Measurements from ENCODE around the gene GZMA.

DNA sequence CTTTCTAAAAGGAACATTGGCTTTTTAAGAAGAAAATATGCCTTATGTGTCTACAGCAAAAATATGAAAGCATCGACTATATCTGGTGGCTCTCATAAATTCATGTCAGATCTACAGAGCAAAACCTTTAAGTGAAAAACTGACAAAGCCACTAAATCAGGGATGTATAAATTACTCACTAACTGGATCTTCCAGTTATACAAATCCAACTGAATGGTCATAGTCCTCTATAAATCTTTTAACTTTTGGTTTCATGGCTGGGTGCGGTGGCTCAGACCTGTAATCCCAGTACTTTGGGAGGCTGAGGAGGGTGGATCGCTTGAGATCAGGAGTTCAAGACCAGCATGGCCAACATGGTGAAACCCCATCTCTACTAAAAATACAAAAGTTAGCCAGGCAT is 29.2 kb upstream of the GZMA start:
- TF ChIP-seq, protein P1, sequence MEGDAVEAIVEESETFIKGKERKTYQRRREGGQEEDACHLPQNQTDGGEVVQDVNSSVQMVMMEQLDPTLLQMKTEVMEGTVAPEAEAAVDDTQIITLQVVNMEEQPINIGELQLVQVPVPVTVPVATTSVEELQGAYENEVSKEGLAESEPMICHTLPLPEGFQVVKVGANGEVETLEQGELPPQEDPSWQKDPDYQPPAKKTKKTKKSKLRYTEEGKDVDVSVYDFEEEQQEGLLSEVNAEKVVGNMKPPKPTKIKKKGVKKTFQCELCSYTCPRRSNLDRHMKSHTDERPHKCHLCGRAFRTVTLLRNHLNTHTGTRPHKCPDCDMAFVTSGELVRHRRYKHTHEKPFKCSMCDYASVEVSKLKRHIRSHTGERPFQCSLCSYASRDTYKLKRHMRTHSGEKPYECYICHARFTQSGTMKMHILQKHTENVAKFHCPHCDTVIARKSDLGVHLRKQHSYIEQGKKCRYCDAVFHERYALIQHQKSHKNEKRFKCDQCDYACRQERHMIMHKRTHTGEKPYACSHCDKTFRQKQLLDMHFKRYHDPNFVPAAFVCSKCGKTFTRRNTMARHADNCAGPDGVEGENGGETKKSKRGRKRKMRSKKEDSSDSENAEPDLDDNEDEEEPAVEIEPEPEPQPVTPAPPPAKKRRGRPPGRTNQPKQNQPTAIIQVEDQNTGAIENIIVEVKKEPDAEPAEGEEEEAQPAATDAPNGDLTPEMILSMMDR (IDR thresholded peaks at IDR 0.05; ENCODE audit: poor library complexity), result no peak
- TF ChIP-seq EZH2 (IDR thresholded peaks at IDR 0.05; ENCODE audit: borderline replicate concordance), result no peak

Data from hepatocyte (in vitro differentiated cells).